Nephron progenitor cell (in vitro differentiated cells): ENCODE measurements around the gene PFN1.

Source experiments
- DNase-seq: peaks from one replicate; pipeline ENCODE4 v3.0.0; 2021
- H3K27ac Mint-ChIP-seq: 2 replicates; pipeline ENCODE4 v1.8.0; 2021; ENCODE audit warnings: mild to moderate bottlenecking, moderate library complexity, mixed read lengths
- H3K27me3 Mint-ChIP-seq: 2 replicates; pipeline ENCODE4 v1.8.0; 2021; ENCODE audit warnings: mild to moderate bottlenecking, low read depth, mixed read lengths; ENCODE audit not compliant: poor library complexity
- H3K36me3 Mint-ChIP-seq: 2 replicates; pipeline ENCODE4 v1.8.0; 2021; ENCODE audit warnings: low read depth, mixed read lengths
- H3K4me1 Mint-ChIP-seq: 2 replicates; pipeline ENCODE4 v1.8.0; 2021; ENCODE audit warnings: mixed read lengths
- H3K4me3 Mint-ChIP-seq: 2 replicates; pipeline ENCODE4 v1.8.0; 2021; ENCODE audit warnings: mild to moderate bottlenecking, moderate library complexity, mixed read lengths
- H3K9me3 Mint-ChIP-seq: 2 replicates; pipeline ENCODE4 v1.8.0; 2021; ENCODE audit warnings: mild to moderate bottlenecking, moderate library complexity, mixed read lengths
- CTCF ChIP-seq: fragments of 200-600 bp; sonication (generic); IDR thresholded peaks from 2 replicates; pipeline ENCODE4 v1.5.0; 2021; ENCODE audit warnings: antibody characterized with exemption

The PFN1 gene

GRCh38 chr17:4941319-4941610, 7.1 kb downstream of the PFN1 start:
- H3K27me3 Mint-ChIP-seq: peaks cover 5% of the 10 kb centered on the region
- DNase-seq: no peak
- TF ChIP-seq CTCF: no peak
- no peaks in the 10 kb centered on the region for H3K9me3 Mint-ChIP-seq
- H3K4me1 Mint-ChIP-seq: peaks cover 44% of the 10 kb centered on the region
- peaks cover 34% of the 10 kb centered on the region for H3K36me3 Mint-ChIP-seq
- peak overlapping the region; percentile 99 for H3K27ac Mint-ChIP-seq
- peak overlapping the region; percentile 92 for H3K4me3 Mint-ChIP-seq

- Mint-ChIP-seq H3K9me3 (no peaks in the 10 kb centered on the region), H3K27me3 (peaks cover 5% of the 10 kb centered on the region), H3K4me1 (peaks cover 38% of the 10 kb centered on the region), H3K27ac (peak overlapping the region; percentile 99), H3K4me3 (peak overlapping the region; percentile 92), H3K36me3 (peaks cover 36% of the 10 kb centered on the region)
- peak; percentile 39 for DNase-seq
- TF ChIP-seq CTCF: no peak
Measured at GRCh38 chr17:4940555-4941318, 7.6 kb downstream of the PFN1 start.

- no peak for TF ChIP-seq CTCF
- peak; percentile 91 for DNase-seq
- peak within 1 kb of the TSS; percentile 92 for H3K4me3 Mint-ChIP-seq
- H3K36me3 Mint-ChIP-seq: peaks cover 31% of the 10 kb centered on the region
- peak within 1 kb of the TSS; percentile 99 for H3K27ac Mint-ChIP-seq
- no peaks in the 10 kb centered on the region for H3K9me3 Mint-ChIP-seq
- peaks cover 5% of the 10 kb centered on the region for H3K27me3 Mint-ChIP-seq
- H3K4me1 Mint-ChIP-seq: peaks cover 31% of the 10 kb centered on the region
Measured at GRCh38 chr17:4939796-4940554, 8.4 kb downstream of the PFN1 start, which contains the start of the genes RNF167 and SLC25A11. Gene RNF167, plus strand, starts transcription at chr17:4940268. Its CDS starts 642 bp downstream, at chr17:4940910. Gene SLC25A11, minus strand, starts transcription at chr17:4940046. Its CDS starts 136 bp downstream, at chr17:4939910.

GRCh38 chr17:4939546-4939795, 8.9 kb downstream of the PFN1 start:
- Mint-ChIP-seq H3K4me1 (peaks cover 34% of the 10 kb centered on the region), H3K9me3 (no peaks in the 10 kb centered on the region), H3K36me3 (peaks cover 31% of the 10 kb centered on the region), H3K27ac (peak overlapping the region; percentile 94), H3K27me3 (peaks cover 5% of the 10 kb centered on the region), H3K4me3 (peak overlapping the region; percentile 92)
- peak; percentile 54 for DNase-seq
- TF ChIP-seq CTCF: no peak

- Mint-ChIP-seq H3K9me3 (no peaks in the 10 kb centered on the region), H3K27me3 (peaks cover 5% of the 10 kb centered on the region), H3K4me1 (peaks cover 40% of the 10 kb centered on the region)
Measured at GRCh38 chr17:4938688-4939545, 9.4 kb downstream of the PFN1 start.

More at GRCh38 chr17:4938688-4939545, 9.4 kb downstream of the PFN1 start:
- Mint-ChIP-seq H3K36me3 (peaks cover 31% of the 10 kb centered on the region), H3K27ac (peak overlapping the region; percentile 94), H3K4me3 (peak overlapping the region; percentile 92)
- DNase-seq: no peak
- TF ChIP-seq CTCF: no peak
